Cardiac muscle cell (in vitro differentiated cells and primary cell): ENCODE results near the gene SCN11A. TPM values are rescaled to one million over a fixed set of nuclear protein-coding genes. Genes with fewer than 3 reads are reported as not detected.

Source experiments
- DNase-seq, 2 donors: peaks; one replicate each; pipeline versions ENCODE4 v3.0.0 to v3.0.0-alpha.2; 2010 to 2017; ENCODE audit warnings: low read depth in 1 of 2, low spot score in 1 of 2
- H3K27ac ChIP-seq: fragments of 200-600 bp; sonication (generic); 2 replicates; pipeline ENCODE4 v1.5.1; 2016
- H3K27me3 ChIP-seq: fragments of 200-600 bp; sonication (generic); 2 replicates; pipeline ENCODE4 v1.6.0; 2016; ENCODE audit warnings: control low read depth
- H3K36me3 ChIP-seq: fragments of 200-600 bp; sonication (generic); 2 replicates; pipeline ENCODE4 v1.5.1; 2016; ENCODE audit warnings: control low read depth
- H3K4me1 ChIP-seq: fragments of 200-600 bp; sonication (generic); 2 replicates; pipeline ENCODE4 v1.8.1; 2017; ENCODE audit warnings: low read depth, mild to moderate bottlenecking, mixed run types
- H3K4me3 ChIP-seq: fragments of 200-600 bp; sonication (generic); 2 replicates; pipeline ENCODE4 v1.5.1; 2016; ENCODE audit warnings: mild to moderate bottlenecking
- H3K9me3 ChIP-seq: fragments of 200-600 bp; sonication (generic); 2 replicates; pipeline ENCODE4 v1.5.1; 2017; ENCODE audit warnings: low read depth, mild to moderate bottlenecking, control low read depth
- CTCF ChIP-seq: IDR thresholded peaks from 2 replicates; pipeline ENCODE4 v1.5.1; 2012; ENCODE audit warnings: low read depth, mild to moderate bottlenecking, low read length
- polyA plus RNA-seq: library from polyadenylated mRNA; unstranded; fragments of >200 nt; fragmentation: Nextera tagmentation; extraction: Ambion mirVana; gene quantifications from 2 replicates; pipeline ENCODE4 v1.2.1, GENCODE V29; 2016
- total RNA-seq: library from RNA; depleted of rRNA; stranded (reverse); fragments of >200 nt; gene quantifications from 2 replicates; pipeline ENCODE4 v1.2.3, GENCODE V29; 2016

The SCN11A gene
- total and polyA plus RNA-seq, 2 experiments from 2014 or later = 0.51 to 0.60 TPM

GRCh38 chr3:39019299-39019698 is 32.4 kb downstream of the SCN11A start:
- Histone ChIP-seq H3K27ac (no peak overlapping the region), H3K4me1 (no peaks in the 10 kb centered on the region), H3K36me3 (no peaks in the 10 kb centered on the region), H3K9me3 (no peaks in the 10 kb centered on the region), H3K4me3 (no peak overlapping the region), H3K27me3 (no peaks in the 10 kb centered on the region)
- TF ChIP-seq CTCF = no peak
- no peak for DNase-seq

DNA sequence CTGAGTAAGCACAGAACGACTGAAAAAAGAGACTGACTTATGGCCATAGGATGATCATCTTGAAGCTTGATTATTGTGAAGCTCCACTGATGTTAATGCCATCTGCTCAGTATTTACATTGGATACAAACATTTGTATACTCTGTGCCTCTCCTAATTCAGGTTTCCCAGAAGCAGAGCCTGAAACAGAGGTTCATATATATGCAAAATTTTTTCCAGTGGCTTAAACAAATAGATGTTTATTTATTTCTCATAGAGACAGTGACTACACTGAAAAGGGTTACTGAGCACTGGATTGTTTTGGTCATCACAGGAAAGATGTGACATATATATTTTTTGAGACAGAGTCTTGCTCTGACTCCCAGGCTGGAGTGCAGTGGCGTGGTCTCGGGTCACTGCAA is 36.3 kb downstream of the SCN11A start:
- Histone ChIP-seq H3K4me3 (no peak overlapping the region), H3K9me3 (no peaks in the 10 kb centered on the region), H3K4me1 (no peaks in the 10 kb centered on the region), H3K27ac (no peak overlapping the region), H3K36me3 (no peaks in the 10 kb centered on the region), H3K27me3 (no peaks in the 10 kb centered on the region)
- no peak for TF ChIP-seq CTCF
- DNase-seq = no peak

DNA sequence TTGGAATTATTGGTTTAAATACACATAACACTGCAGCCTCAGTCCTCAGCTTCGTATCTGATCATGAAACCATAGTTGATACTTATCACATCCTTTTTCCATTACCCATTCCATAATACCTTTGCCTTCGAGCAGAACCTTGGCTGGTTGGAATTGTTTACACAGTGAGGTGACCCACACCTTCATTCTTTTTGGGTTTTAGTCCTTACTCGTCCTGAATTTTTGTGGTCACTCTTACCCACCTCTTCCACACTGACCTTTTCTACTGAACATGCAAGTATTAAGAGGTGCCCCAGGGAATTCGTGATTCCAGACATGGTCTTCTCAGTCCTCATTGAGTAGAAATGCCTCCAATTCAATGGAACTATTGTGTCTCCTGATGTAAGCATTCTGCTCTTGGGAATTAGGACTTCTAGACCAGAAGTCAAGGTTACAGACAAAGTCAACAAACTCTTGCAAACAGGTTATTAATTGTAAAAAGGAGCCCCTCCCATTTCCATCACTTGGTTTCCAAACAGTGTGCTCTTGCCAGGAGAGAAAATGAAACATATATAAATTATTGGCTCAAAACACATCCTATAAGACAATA is 37.7 kb downstream of the SCN11A start:
- H3K36me3 ChIP-seq = no peaks in the 10 kb centered on the region
- H3K4me1 ChIP-seq = no peaks in the 10 kb centered on the region
- no peak overlapping the region for H3K27ac ChIP-seq
- no peak for DNase-seq
- H3K4me3 ChIP-seq = no peak overlapping the region
- H3K9me3 ChIP-seq = no peaks in the 10 kb centered on the region
- no peaks in the 10 kb centered on the region for H3K27me3 ChIP-seq
- TF ChIP-seq CTCF = no peak

DNA sequence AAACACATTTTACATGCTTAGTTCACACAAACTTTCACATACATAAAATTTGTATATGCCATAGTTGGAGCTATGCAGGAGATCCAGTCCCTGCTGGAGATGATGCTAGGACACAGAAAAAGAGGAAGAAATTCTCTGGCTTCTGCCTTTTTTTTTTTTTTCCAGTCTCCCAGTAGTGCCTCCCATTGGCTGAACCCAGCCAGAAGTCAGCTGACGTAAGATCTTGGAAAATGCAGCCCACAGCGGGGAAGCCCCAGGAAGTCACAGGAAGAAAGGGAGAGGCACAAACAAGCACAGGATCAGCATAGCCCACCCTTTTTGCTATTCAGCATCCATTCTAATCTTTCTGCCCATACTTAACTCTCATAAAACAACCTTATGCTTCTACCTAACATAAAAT is 38.5 kb downstream of the SCN11A start:
- Histone ChIP-seq H3K4me1 (no peaks in the 10 kb centered on the region), H3K27me3 (no peaks in the 10 kb centered on the region), H3K9me3 (no peaks in the 10 kb centered on the region), H3K4me3 (no peak overlapping the region), H3K36me3 (no peaks in the 10 kb centered on the region), H3K27ac (no peak overlapping the region)
- no peak for TF ChIP-seq CTCF
- DNase-seq = peak in 1 of 2 donors; percentile 49

DNA sequence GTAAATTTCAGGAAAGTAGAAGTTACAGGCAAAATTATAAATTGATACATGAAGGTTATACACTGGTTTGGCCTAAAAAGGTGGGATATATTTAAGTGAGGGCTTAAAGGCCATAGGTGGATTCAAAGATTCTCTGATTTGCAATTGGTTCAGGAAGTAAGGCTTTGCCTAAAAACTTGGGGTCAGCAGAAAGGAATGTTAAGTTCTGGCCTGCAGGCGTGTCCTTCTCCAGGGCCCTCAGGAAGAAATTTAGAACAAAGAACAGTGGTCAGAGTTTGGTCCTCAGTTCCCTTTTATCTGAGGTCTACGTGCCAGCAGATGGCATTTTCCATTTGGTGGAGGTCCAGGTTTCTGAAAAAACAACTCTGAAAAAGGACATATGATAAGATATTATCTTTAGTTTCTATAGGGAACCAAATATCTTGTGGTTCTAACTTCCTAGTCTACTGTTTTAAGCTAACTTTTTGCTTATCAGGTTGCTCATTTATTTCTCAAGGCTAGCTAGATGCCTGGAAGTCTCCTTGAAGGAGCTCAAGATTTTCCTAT is 40.5 kb downstream of the SCN11A start:
- H3K4me3 ChIP-seq = no peak overlapping the region
- TF ChIP-seq CTCF = no peak
- H3K27me3 ChIP-seq = no peaks in the 10 kb centered on the region
- no peak overlapping the region for H3K27ac ChIP-seq
- H3K9me3 ChIP-seq = no peaks in the 10 kb centered on the region
- H3K4me1 ChIP-seq = no peaks in the 10 kb centered on the region
- DNase-seq = no peak
- no peaks in the 10 kb centered on the region for H3K36me3 ChIP-seq

DNA sequence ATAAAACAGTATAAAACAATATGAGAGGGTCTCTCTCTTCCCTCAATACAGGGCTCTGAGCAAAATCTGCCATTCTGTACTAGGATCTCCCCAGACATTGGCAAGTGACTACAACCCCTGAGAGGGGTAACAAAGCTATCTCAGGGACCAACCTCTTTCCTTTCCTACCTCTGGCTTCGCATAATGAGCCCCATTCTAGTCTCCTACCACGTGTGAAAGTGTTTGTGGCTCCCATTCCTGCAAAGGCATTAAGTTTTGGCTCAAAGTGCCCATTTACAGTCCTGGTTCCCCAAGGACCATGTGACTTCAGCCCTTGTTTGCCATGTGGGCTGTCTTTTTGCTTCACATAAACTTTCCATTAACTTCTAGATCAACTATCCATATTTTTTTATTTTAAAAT is 46.4 kb downstream of the SCN11A start:
- Histone ChIP-seq H3K27me3 (no peaks in the 10 kb centered on the region), H3K9me3 (no peaks in the 10 kb centered on the region), H3K4me3 (no peak overlapping the region), H3K4me1 (no peaks in the 10 kb centered on the region), H3K27ac (no peak overlapping the region), H3K36me3 (no peaks in the 10 kb centered on the region)
- no peak for TF ChIP-seq CTCF
- DNase-seq = no peak
